PC-3 (cell line): ENCODE measurements around the gene AEN. TPM values are rescaled to one million over a fixed set of nuclear protein-coding genes. Genes with fewer than 3 reads are reported as not detected.
A peak's percentile ranks its signal among the peaks of the same experiment; 100 is the strongest.

Experiments
- ATAC-seq: fragments of 200-7000 bp; cut with Tn5 transposase; 2 replicates; pipeline ENCODE4 v1.9.1; 2020; ENCODE audit warnings: mild to moderate bottlenecking, moderate library complexity
- BruUV-seq: library from RNA; stranded (reverse); fragments of 400-500 nt; replicated peaks from 2 replicates; lab custom pipeline; 2021; lab: Mats Ljungman, UMichigan
- CTCF ChIA-PET: fragments of 300-600 bp; sonication (Branson Sonifier 250); formaldehyde crosslinking; loops from one replicate; lab custom pipeline; 2022; ENCODE audit warnings: antibody characterized with exemption; lab: Charles Lee
- POLR2A ChIA-PET: fragments of 300-600 bp; sonication (Branson Sonifier 250); formaldehyde crosslinking; loops from one replicate; lab custom pipeline; 2022; ENCODE audit warnings: antibody characterized with exemption; ENCODE audit not compliant: unreplicated experiment; lab: Charles Lee
- DNase-seq: peaks from one replicate; pipeline ENCODE4 v3.0.0-alpha.2; 2015
- H2AFZ ChIP-seq: fragments of 300-600 bp; sonication (generic); 2 replicates; pipeline ENCODE4 v1.6.0; 2016; ENCODE audit warnings: antibody characterized with exemption, low read length
- H3F3A ChIP-seq: fragments of 300-600 bp; sonication (generic); one replicate; pipeline ENCODE4 v1.6.0; 2017; ENCODE audit warnings: antibody characterized with exemption, low read length, control low read depth, mild to moderate bottlenecking; ENCODE audit not compliant: unreplicated experiment
- H3K27ac ChIP-seq: fragments of 300-600 bp; sonication (generic); 2 replicates; pipeline ENCODE4 v1.5.1; 2016; ENCODE audit warnings: mild to moderate bottlenecking, low read length
- H3K27me3 ChIP-seq: fragments of 300-600 bp; sonication (generic); 2 replicates; pipeline ENCODE4 v1.6.1; 2016; ENCODE audit warnings: low read length, mixed read lengths
- H3K36me3 ChIP-seq: fragments of 300-600 bp; sonication (generic); 2 replicates; pipeline ENCODE4 v1.6.1; 2016; ENCODE audit warnings: low read depth, mixed run types, low read length, mixed read lengths
- H3K4me1 ChIP-seq: fragments of 300-600 bp; sonication (generic); 2 replicates; pipeline ENCODE4 v1.5.1; 2016; ENCODE audit warnings: low read length; ENCODE audit not compliant: insufficient read depth
- H3K4me2 ChIP-seq: fragments of 300-600 bp; sonication (generic); 2 replicates; pipeline ENCODE4 v1.6.0; 2016; ENCODE audit warnings: low read length
- H3K4me3 ChIP-seq: fragments of 300-600 bp; sonication (generic); 2 replicates; pipeline ENCODE4 v1.5.1; 2016; ENCODE audit warnings: mild to moderate bottlenecking, low read length, mixed read lengths
- H3K79me2 ChIP-seq: fragments of 300-600 bp; sonication (generic); 2 replicates; pipeline ENCODE4 v1.6.1; 2017; ENCODE audit warnings: low read length, mixed read lengths
- H3K9ac ChIP-seq: fragments of 300-600 bp; sonication (generic); 2 replicates; pipeline ENCODE4 v1.6.0; 2016; ENCODE audit warnings: mild to moderate bottlenecking, low read length
- H3K9me2 ChIP-seq: fragments of 300-600 bp; sonication (generic); replicated peaks from 2 replicates; pipeline ENCODE4 v1.6.1; 2016; ENCODE audit warnings: mixed run types, low read length, mixed read lengths
- H3K9me3 ChIP-seq: fragments of 300-600 bp; sonication (generic); 2 replicates; pipeline ENCODE4 v1.6.1; 2016; ENCODE audit warnings: low read length, mixed read lengths
- H4K20me1 ChIP-seq: fragments of 300-600 bp; sonication (generic); 2 replicates; pipeline ENCODE4 v1.6.1; 2016; ENCODE audit warnings: low read length, mixed read lengths
- CTCF ChIP-seq: fragments of 300-600 bp; sonication (generic); conservative IDR thresholded peaks from 2 replicates; pipeline ENCODE4 v1.5.1; 2017; ENCODE audit warnings: antibody characterized with exemption, low read depth, mild to moderate bottlenecking, low read length
- EZH2 ChIP-seq: fragments of 300-600 bp; sonication (generic); IDR thresholded peaks from one replicate; pipeline ENCODE4 v1.6.1; 2017; ENCODE audit warnings: antibody characterized with exemption, mild to moderate bottlenecking, low read length; ENCODE audit not compliant: unreplicated experiment
- EZH2phosphoT487 ChIP-seq: fragments of 300-600 bp; sonication (generic); IDR thresholded peaks from 2 replicates; pipeline ENCODE4 v1.6.1; 2018; ENCODE audit warnings: mild to moderate bottlenecking, antibody characterized with exemption, low read length, borderline replicate concordance
- intact Hi-C: fragments of 100-400 bp; cut with micrococcal nuclease; formaldehyde crosslinking; loops from 2 replicates; pipeline ENCODE4 v1.9.0; 2023
- total RNA-seq: library from RNA; depleted of rRNA; stranded (reverse); fragments of >200 nt; gene quantifications from 2 replicates; pipeline ENCODE4 v1.2.3, GENCODE V29; 2014

Gene AEN
- total RNA-seq, 1 experiment from 2014 or later: 81.3 TPM

GRCh38 chr15:88618686-88619085 lies 2.5 kb upstream of the AEN start:
- Histone ChIP-seq H3K9me2 (no peaks in the 10 kb centered on the region), H3K9me3 (no peaks in the 10 kb centered on the region), H3K36me3 (peaks cover 4% of the 10 kb centered on the region; the same call in 1 of the 2 replicates), H3K4me2 (no peak overlapping the region), H3K4me3 (no peak overlapping the region), H3K27ac (no peak overlapping the region), H4K20me1 (no peaks in the 10 kb centered on the region; the same call in 1 of the 2 replicates), H3K4me1 (peaks cover 21% of the 10 kb centered on the region), H3K27me3 (no peaks in the 10 kb centered on the region), H3K79me2 (peaks cover 24% of the 10 kb centered on the region), H3F3A (no peaks in the 10 kb centered on the region), H3K9ac (no peak overlapping the region), H2AFZ (no peak overlapping the region)
- ChIA-PET POLR2A (no interaction called here), CTCF (no interaction called here)
- ATAC-seq (no peak), DNase-seq (peak; percentile 25)
- TF ChIP-seq EZH2phosphoT487: no peak
- TF ChIP-seq CTCF: no peak
- TF ChIP-seq EZH2: no peak
- intact Hi-C loops: no loop called here
- no TSS peak for BruUV-seq

GRCh38 chr15:88619796-88620195 lies 1.3 kb upstream of the AEN start:
- ATAC-seq: no peak
- ChIA-PET CTCF (no interaction called here), POLR2A (no interaction called here)
- DNase-seq: no peak
- no peak overlapping the region for H3K27ac ChIP-seq
- TF ChIP-seq EZH2: no peak
- H3K9me3 ChIP-seq: no peaks in the 10 kb centered on the region
- no TSS peak for BruUV-seq
- peaks cover 32% of the 10 kb centered on the region for H3K4me1 ChIP-seq
- H3K79me2 ChIP-seq: peaks cover 35% of the 10 kb centered on the region
- H3K9me2 ChIP-seq: no peaks in the 10 kb centered on the region
- no peaks in the 10 kb centered on the region for H3K27me3 ChIP-seq
- no peak overlapping the region for H3K4me3 ChIP-seq
- H3K4me2 ChIP-seq: no peak overlapping the region
- no peaks in the 10 kb centered on the region for H3F3A ChIP-seq
- H3K9ac ChIP-seq: no peak overlapping the region
- intact Hi-C loops: loop anchor here (10.0 kb wide), 1 partner anchor 215 kb away; no protein-coding TSS in a partner anchor
- H3K36me3 ChIP-seq: peaks cover 10% of the 10 kb centered on the region
- H2AFZ ChIP-seq: no peak overlapping the region
- peaks cover 7% of the 10 kb centered on the region; the same call in 1 of the 2 replicates for H4K20me1 ChIP-seq

GRCh38 chr15:88621789-88622604 lies 857 bp downstream of the AEN start:
- no peaks in the 10 kb centered on the region for H3K27me3 ChIP-seq
- ChIA-PET POLR2A (interaction anchor here (0.5 to 0.6 kb wide), 2 partner anchors 16 to 167 kb away, joined by 4 to 5 read pairs; partner anchors contain the start of gene ISG20), CTCF (interaction anchor here (0.6 kb wide), 1 partner anchor 9 kb away, joined by 4 read pairs; no protein-coding TSS in a partner anchor)
- peak; percentile 25 for ATAC-seq
- H3K9ac ChIP-seq: peak overlapping the region; percentile 100
- H3K79me2 ChIP-seq: peaks cover 57% of the 10 kb centered on the region
- H4K20me1 ChIP-seq: peaks cover 19% of the 10 kb centered on the region; the same call in 1 of the 2 replicates
- H3K9me2 ChIP-seq: no peaks in the 10 kb centered on the region
- BruUV-seq: TSS peak; percentile 90
- no peak overlapping the region for H2AFZ ChIP-seq
- TF ChIP-seq EZH2 (no peak), CTCF (no peak), EZH2phosphoT487 (no peak)
- DNase-seq: peak; percentile 62
- no peaks in the 10 kb centered on the region for H3K9me3 ChIP-seq
- intact Hi-C loops: loop anchor here (1.0 to 10.0 kb wide), 2 partner anchors 76 to 213 kb away; partner anchors contain the start of gene DET1
- peaks cover 45% of the 10 kb centered on the region for H3K4me1 ChIP-seq
- H3K4me2 ChIP-seq: peak overlapping the region; percentile 99
- H3K36me3 ChIP-seq: peaks cover 20% of the 10 kb centered on the region
- peak overlapping the region; percentile 90 for H3K4me3 ChIP-seq
- H3F3A ChIP-seq: no peaks in the 10 kb centered on the region
- H3K27ac ChIP-seq: peak overlapping the region; percentile 98
